Erythroblast (primary cell): ENCODE measurements around the gene CEMIP.

ENCODE experiments used
- GATA1 ChIP-seq: IDR thresholded peaks from 2 replicates; pipeline ENCODE4 v1.6.1; 2011; ENCODE audit warnings: low read depth, mild to moderate bottlenecking, control low read depth, low read length, moderate library complexity
- POLR2A ChIP-seq: IDR thresholded peaks from 2 replicates; pipeline ENCODE4 v1.6.1; 2011; ENCODE audit warnings: mild to moderate bottlenecking, low read length

- TF ChIP-seq POLR2A: no peak
- no peak for TF ChIP-seq GATA1
Observed at GRCh38 chr15:80934761-80935221, 155.6 kb downstream of the CEMIP start.
